Kidney (tissue), 14 donors: ENCODE data around the gene MBNL1. TPM values are rescaled to one million over a fixed set of nuclear protein-coding genes. Genes with fewer than 3 reads are reported as not detected.

Source experiments
- DNase-seq, 5 donors: peaks; one replicate each; pipeline ENCODE4 v3.0.0-alpha.2; 2013 to 2020
- FAIRE-seq: peaks from 2 replicates; lab custom pipeline; 2012; peaks lifted over from hg19 to GRCh38; lab: Jason Lieb, UNC
- H3K27ac ChIP-seq, 2 donors: one replicate each; pipeline ENCODE4 v1.7.0; 2013; ENCODE audit warnings: low read depth in 2 of 2, low read length in 2 of 2, inconsistent platforms in 1 of 2
- H3K27me3 ChIP-seq: one replicate; pipeline ENCODE4 v1.7.1; 2013; ENCODE audit warnings: low read length, inconsistent platforms; ENCODE audit not compliant: control insufficient read depth, insufficient read depth
- H3K36me3 ChIP-seq, 3 donors: one replicate each; pipeline versions ENCODE4 v1.7.0 to v1.7.1; 2013; ENCODE audit warnings: low read length in 3 of 3, control low read depth in 1 of 3, inconsistent platforms in 1 of 3; ENCODE audit not compliant: insufficient read depth in 3 of 3, control insufficient read depth in 2 of 3
- H3K4me1 ChIP-seq, 3 donors: one replicate each; pipeline versions ENCODE4 v1.7.0 to v1.7.1; 2013; ENCODE audit warnings: low read length in 3 of 3, inconsistent platforms in 1 of 3, low read depth in 1 of 3; ENCODE audit not compliant: control insufficient read depth in 2 of 3, insufficient read depth in 2 of 3
- H3K4me3 ChIP-seq, 3 donors: one replicate each; pipeline versions ENCODE4 v1.7.0 to v1.8.1; 2013; ENCODE audit warnings: low read length in 3 of 3, control low read depth in 1 of 3, inconsistent platforms in 1 of 3
- H3K9ac ChIP-seq, 3 donors: one replicate each; pipeline versions ENCODE4 v1.7.0 to v1.7.1; 2013; ENCODE audit warnings: low read length in 3 of 3, control low read depth in 1 of 3, inconsistent platforms in 1 of 3
- H3K9me3 ChIP-seq, 3 donors: one replicate each; pipeline versions ENCODE4 v1.7.0 to v1.7.1; 2013; ENCODE audit warnings: low read length in 3 of 3, control low read depth in 1 of 3, inconsistent platforms in 1 of 3; ENCODE audit not compliant: control insufficient read depth in 2 of 3, insufficient read depth in 1 of 3
- CTCF ChIP-seq: IDR thresholded peaks from 3 replicates; pipeline ENCODE4 v1.5.1; 2012; ENCODE audit warnings: mild to moderate bottlenecking, moderate library complexity, borderline replicate concordance; ENCODE audit not compliant: insufficient read depth; ENCODE audit errors: extremely low read depth
- intact Hi-C: fragments of 100-400 bp; cut with DNase I; formaldehyde crosslinking; loops from one replicate; pipeline ENCODE4 v1.11.1; 2022
- polyA plus RNA-seq: library from polyadenylated mRNA; stranded (reverse); fragments of 350-450 nt; fragmentation: Illumina TruSeq; extraction: RNeasy Lipid Tissue Mini Kit (QIAGEN cat#74804); gene quantifications from one replicate; pipeline ENCODE4 v1.2.3, GENCODE V29; 2014; ENCODE audit warnings: low read depth, low replicate concordance; ENCODE audit not compliant: insufficient read depth
- total RNA-seq: library from RNA; stranded (reverse); fragmentation: NEBNext Ultra II Directional; extraction: Animal tissue kit (Norgen Biotek cat#: 25700); gene quantifications from one replicate; pipeline ENCODE4 v1.2.1, GENCODE V29; 2021
- donor health status: control.
- donor health status: control.
- donor health status: control.
- donor health status: control.
- donor health status: control.
- donor health status: DM: yes; HTN: yes; CAD: no.
- donor health status: Normal renal cell carcinoma (clear cell type).

Gene MBNL1
- total and polyA plus RNA-seq, 2 donors from 2014 or later: 22.0 to 167 TPM

DNA sequence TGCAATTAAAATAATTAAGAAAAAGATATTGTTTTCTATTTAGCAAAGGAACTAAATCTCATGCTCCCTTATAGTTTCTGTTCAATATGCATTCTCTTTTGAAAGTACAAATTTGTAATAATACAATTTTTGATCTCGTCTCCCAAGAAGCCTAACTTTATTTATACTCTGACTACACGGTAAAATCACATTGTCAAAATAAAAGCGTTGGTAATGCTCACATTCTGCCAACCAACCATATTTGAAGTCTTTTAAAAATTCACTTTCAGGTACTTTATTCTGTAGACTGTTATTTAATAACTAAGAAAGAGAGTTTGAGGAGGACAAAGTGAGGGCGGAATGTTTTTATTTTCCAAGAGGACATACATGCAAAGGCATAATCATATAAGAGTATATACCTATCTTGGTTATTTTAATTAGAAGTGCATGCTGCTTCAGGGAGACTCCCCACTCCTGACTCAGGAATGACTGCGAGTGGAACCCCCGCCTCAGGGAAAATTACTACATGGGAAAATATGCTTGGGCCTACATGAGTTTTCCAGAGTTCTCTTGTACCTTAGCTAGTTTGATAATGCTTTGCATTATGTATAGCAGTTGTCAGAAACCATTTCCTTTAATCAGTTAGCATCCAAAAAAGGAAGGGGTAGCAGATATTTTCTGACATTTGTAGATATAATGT is 19.3 kb downstream of the MBNL1 start:
- no peak overlapping the region for H3K27ac ChIP-seq
- intact Hi-C loops: no loop called here
- H3K36me3 ChIP-seq: no peaks in the 10 kb centered on the region
- H3K4me3 ChIP-seq: peak overlapping the region in 2 of 3 donors; percentile 29 to 36
- DNase-seq (no peak), FAIRE-seq (no peak)
- no peak for TF ChIP-seq CTCF
- no peak overlapping the region for H3K9ac ChIP-seq
- no peaks in the 10 kb centered on the region for H3K9me3 ChIP-seq
- no peaks in the 10 kb centered on the region for H3K27me3 ChIP-seq
- H3K4me1 ChIP-seq: peaks cover 0 to 21% (median 9%) of the 10 kb centered on the region in 3 donors

GRCh38 chr3:152288681-152289080 is 20.0 kb downstream of the MBNL1 start:
- no peak overlapping the region for H3K27ac ChIP-seq
- no peak overlapping the region for H3K4me3 ChIP-seq
- no peaks in the 10 kb centered on the region for H3K27me3 ChIP-seq
- H3K9ac ChIP-seq: no peak overlapping the region
- DNase-seq: no peak
- no peak for TF ChIP-seq CTCF
- intact Hi-C loops: no loop called here
- H3K36me3 ChIP-seq: no peaks in the 10 kb centered on the region
- peaks cover 0 to 15% (median 9%) of the 10 kb centered on the region in 3 donors for H3K4me1 ChIP-seq
- FAIRE-seq: peak; percentile 72
- no peaks in the 10 kb centered on the region for H3K9me3 ChIP-seq

GRCh38 chr3:152289708-152290107 is 21.0 kb downstream of the MBNL1 start:
- no peak for DNase-seq

More at GRCh38 chr3:152289708-152290107, 21.0 kb downstream of the MBNL1 start:
- TF ChIP-seq CTCF: no peak
- H3K4me3 ChIP-seq: no peak overlapping the region
- no peaks in the 10 kb centered on the region for H3K27me3 ChIP-seq
- H3K36me3 ChIP-seq: no peaks in the 10 kb centered on the region
- intact Hi-C loops: no loop called here
- no peak overlapping the region for H3K27ac ChIP-seq
- H3K4me1 ChIP-seq: peaks cover 0 to 14% (median 9%) of the 10 kb centered on the region in 3 donors
- FAIRE-seq: peak; percentile 89
- no peaks in the 10 kb centered on the region for H3K9me3 ChIP-seq
- no peak overlapping the region for H3K9ac ChIP-seq
